GM12872 (cell line): ENCODE measurements around the gene LSM11.

Source experiments
- CTCF ChIP-seq: IDR thresholded peaks from 3 replicates; pipeline ENCODE4 v1.5.1; 2011; ENCODE audit warnings: low read depth, mild to moderate bottlenecking, low read length, moderate library complexity; ENCODE audit not compliant: insufficient read depth

LSM11 gene

GRCh38 chr5:157714596-157714864 is 29.0 kb upstream of the LSM11 start:
- TF ChIP-seq CTCF = no peak

DNA sequence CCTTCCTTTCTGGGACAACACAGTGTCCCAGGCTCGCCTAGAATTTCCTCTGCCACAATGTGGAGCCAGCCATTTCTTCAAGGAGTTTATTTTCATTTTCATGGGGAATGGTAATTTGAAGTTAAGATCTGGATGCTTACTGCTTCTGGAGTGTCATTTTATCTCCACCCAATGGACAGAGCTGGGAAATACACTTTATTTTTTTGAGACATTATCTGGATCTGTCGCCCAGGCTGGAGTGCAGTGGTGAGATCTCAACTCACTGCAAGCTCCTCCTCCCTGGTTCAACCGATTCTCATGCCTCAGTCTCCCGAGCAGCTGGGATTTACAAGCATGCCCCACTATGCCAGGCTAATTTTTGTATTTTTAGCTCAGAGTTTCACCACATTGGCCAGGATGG is 25.0 kb upstream of the LSM11 start:
- TF ChIP-seq CTCF = peak; percentile 53

- TF ChIP-seq CTCF = no peak
These were observed 24.3 kb upstream of the LSM11 start for GRCh38 chr5:157719245-157719644.

GRCh38 chr5:157721159-157721558 is 22.4 kb upstream of the LSM11 start:
- TF ChIP-seq CTCF = no peak

DNA sequence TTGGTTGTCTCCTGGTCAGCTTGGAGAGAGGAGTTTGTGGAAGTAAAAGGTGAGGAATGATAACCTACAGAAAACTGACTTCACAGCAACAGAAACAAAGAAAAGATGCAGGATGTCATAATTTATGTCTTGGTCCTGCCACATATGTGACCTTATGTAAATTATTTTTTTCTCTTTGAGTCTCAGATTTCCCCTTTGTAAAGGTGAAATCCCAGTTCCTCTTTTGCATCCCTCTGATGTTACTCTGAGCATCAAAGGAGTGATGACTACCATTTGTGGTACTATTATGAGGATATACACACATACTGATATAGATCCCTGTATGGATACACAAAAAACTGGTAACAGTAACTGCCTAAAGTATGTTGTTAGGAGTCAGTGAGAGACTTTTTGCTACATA is 13.7 kb upstream of the LSM11 start:
- no peak for TF ChIP-seq CTCF

DNA sequence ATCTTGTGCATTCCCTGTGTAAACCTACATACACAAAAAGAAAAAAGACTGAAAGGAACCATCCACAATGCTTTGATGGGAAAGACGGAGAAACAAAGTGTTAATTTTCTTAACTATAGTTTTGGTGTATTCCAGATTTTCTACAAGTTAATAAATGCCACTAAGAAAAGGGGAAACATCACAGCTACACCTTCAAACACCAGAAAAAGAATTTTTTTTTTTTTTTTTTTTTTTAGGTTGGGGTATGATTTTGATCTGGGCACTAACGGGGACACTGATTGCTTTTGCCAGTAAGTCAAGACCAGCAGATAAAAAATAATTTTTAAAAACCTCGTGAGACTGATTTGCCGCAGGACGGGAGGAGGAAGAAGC is 12.6 kb upstream of the LSM11 start:
- no peak for TF ChIP-seq CTCF

DNA sequence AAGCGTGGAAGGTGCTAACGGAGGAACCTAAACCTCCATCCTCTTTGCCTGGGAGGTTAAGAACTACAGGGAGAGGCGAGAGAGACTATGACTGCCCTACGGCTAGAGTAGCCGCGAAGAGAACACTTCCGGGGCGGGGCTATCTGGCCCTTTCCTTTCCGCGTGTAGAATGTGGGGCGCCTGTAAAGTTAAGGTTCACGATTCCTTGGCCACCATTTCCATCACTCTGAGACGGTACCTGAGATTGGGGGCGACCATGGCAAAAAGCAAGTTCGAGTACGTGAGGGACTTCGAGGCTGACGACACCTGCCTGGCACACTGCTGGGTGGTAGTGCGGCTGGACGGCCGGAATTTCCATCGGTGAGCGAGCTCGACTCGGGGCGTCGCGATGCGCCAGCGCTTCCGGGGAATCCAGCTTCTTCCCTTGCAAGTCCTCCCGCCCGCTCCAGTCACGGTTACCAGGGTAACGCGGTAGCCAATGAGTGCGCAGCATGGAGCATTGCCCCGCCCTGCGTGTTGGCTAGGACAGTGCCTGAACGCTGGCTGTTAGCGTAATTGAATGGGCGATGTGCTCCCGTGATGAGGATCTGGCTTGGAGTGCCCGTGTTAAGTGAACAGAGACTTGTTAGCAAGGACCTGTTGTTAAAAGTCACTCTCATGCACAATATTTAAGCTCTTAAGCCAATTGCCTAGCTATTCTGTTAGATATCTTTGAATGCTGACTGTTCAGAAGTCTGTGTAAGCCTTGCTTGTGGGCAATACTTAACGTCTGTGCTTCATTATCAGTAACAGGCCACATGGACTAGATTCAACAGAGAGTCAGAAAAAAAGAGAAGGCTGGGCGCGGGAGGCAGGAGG is 12.0 kb upstream of the LSM11 start, which contains the start of gene THG1L:
TSS of gene THG1L (plus strand) at position 149 of the 858 bp plus-strand sequence. CDS start at position 170, 21 bp downstream.
- TF ChIP-seq CTCF = no peak

DNA sequence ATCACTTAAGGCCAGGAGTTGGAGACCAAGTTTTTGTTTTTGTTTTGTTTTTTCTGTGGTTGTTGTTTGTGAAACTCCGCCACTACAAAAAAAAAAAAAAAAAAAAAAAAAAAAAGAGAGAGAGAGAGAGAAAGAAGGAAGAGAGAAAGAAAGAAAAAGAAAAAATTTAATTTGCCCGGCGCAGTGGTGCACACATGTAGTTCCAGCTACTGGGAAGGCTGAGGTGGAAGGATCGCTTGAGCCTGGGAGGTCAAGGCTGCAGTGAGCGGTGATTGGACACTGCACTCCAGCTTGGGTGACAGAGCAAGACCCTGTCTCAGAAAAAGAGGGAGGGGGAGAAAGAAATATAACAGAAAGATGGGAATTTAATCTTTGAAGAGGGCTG is 11.4 kb upstream of the LSM11 start:
- TF ChIP-seq CTCF = no peak
